HT1080 (cell line): Measurements from ENCODE around the gene RSPH1. TPM values are rescaled to one million over a fixed set of nuclear protein-coding genes. Genes with fewer than 3 reads are reported as not detected.
"Not testable (repeated sequence)": the region's sequence is repeated elsewhere in the genome, so short reads cannot be mapped to it uniquely, and the experiment has no call there.

Experiments
- DNase-seq: peaks from one replicate; pipeline ENCODE4 v3.0.0-alpha.2; 2015; ENCODE audit warnings: low read depth
- total RNA-seq: library from RNA; depleted of rRNA; stranded (reverse); fragments of >200 nt; shearing (Covaris generic); gene quantifications from 2 replicates; pipeline ENCODE4 v1.2.3, GENCODE V29; 2014

The RSPH1 gene
- total RNA-seq, 1 experiment from 2014 or later = not detected

- DNase-seq = no peak
Observed at GRCh38 chr21:42489006-42489563, 6.9 kb downstream of the RSPH1 start.

GRCh38 chr21:42486531-42486930 is 9.5 kb downstream of the RSPH1 start:
- DNase-seq = no peak

GRCh38 chr21:42486072-42486471 is 10.0 kb downstream of the RSPH1 start:
- no peak for DNase-seq

GRCh38 chr21:42484966-42485365 is 11.1 kb downstream of the RSPH1 start:
- DNase-seq = no peak

GRCh38 chr21:42481169-42481568 is 14.9 kb downstream of the RSPH1 start:
- DNase-seq = no peak

- no peak for DNase-seq
Observed at GRCh38 chr21:42480736-42481135, 15.3 kb downstream of the RSPH1 start.

GRCh38 chr21:42479582-42479981 is 16.4 kb downstream of the RSPH1 start:
- DNase-seq = no peak

- DNase-seq = no peak
Observed at GRCh38 chr21:42478504-42478903, 17.5 kb downstream of the RSPH1 start.

GRCh38 chr21:42476388-42477331 is 19.4 kb downstream of the RSPH1 start:
- DNase-seq = no peak

GRCh38 chr21:42475526-42476387 is 20.3 kb downstream of the RSPH1 start:
- no peak for DNase-seq

- DNase-seq = no peak
Observed at GRCh38 chr21:42475036-42475435, 21.0 kb downstream of the RSPH1 start.

- peak; percentile 71 for DNase-seq
Observed at GRCh38 chr21:42474043-42474831, 21.8 kb downstream of the RSPH1 start.

GRCh38 chr21:42473498-42474042 is 22.5 kb downstream of the RSPH1 start:
- no peak for DNase-seq

GRCh38 chr21:42472521-42472920 is 23.5 kb downstream of the RSPH1 start:
- DNase-seq = no peak

GRCh38 chr21:42471716-42472330 is 24.2 kb downstream of the RSPH1 start:
- DNase-seq = no peak

- DNase-seq = no peak
Observed at GRCh38 chr21:42471206-42471605, 24.8 kb downstream of the RSPH1 start.

- not testable (repeated sequence) for DNase-seq
Observed at GRCh38 chr21:42469726-42470125, 26.3 kb downstream of the RSPH1 start.

GRCh38 chr21:42469272-42469671 is 26.8 kb downstream of the RSPH1 start:
- no peak for DNase-seq

GRCh38 chr21:42468491-42469131 is 27.4 kb downstream of the RSPH1 start:
- no peak for DNase-seq
